GM21528 (cell line): Measurements from ENCODE around the gene GIT2.
A peak's percentile ranks its signal among the peaks of the same experiment; 100 is the strongest.
"Not testable (repeated sequence)": the region's sequence is repeated elsewhere in the genome, so short reads cannot be mapped to it uniquely, and the experiment has no call there.

Experiments
- ATAC-seq: cut with Tn5 transposase; IDR thresholded peaks from one replicate; pipeline ENCODE4 v1.9.1; 2021; ENCODE audit warnings: mild to moderate bottlenecking, moderate library complexity; ENCODE audit not compliant: unreplicated experiment, low FRiP score

GIT2 gene

GRCh38 chr12:109896188-109896587, 100.0 kb downstream of the GIT2 start:
- ATAC-seq: no peak

- no peak for ATAC-seq
Observed at GRCh38 chr12:109894939-109895338, 101.2 kb downstream of the GIT2 start.

DNA sequence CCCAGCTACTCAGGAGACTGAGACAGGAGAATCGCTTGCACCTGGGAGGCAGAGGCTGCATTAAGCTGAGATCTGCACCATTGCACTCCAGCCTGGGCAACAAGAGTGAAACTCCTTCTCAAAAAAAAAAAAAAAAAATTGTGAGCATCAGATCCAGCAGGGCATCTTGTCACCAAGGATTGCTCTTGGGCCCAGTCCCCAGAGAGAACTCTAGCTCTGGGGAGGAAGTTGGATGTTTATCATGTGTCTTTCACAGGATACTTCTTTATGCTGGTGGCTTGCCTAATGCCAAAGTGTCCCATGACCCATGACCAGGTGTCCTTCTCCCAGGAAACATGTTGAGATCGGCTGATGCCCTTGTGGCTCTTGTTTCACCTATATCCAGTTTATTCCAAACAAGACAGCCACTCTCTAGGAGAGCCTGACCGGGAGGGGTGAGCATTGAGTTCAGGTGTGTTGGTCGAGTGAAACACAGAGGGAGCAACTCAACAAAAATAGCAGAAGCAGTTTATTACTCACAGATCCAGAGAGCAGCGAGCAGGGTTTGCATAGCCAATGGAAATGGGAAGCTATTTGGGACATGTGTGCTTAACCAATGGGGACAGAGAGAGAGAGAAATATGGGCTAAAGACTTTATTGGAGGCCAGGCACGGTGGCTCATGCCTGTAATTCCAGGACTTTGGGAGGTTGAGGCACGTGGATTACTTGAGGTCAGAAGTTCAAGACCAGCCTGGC, 102.7 kb downstream of the GIT2 start:
- no peak for ATAC-seq

GRCh38 chr12:109892748-109893147, 103.4 kb downstream of the GIT2 start:
- ATAC-seq: peak; percentile 60

GRCh38 chr12:109892165-109892715, 103.9 kb downstream of the GIT2 start:
- ATAC-seq: no peak

DNA sequence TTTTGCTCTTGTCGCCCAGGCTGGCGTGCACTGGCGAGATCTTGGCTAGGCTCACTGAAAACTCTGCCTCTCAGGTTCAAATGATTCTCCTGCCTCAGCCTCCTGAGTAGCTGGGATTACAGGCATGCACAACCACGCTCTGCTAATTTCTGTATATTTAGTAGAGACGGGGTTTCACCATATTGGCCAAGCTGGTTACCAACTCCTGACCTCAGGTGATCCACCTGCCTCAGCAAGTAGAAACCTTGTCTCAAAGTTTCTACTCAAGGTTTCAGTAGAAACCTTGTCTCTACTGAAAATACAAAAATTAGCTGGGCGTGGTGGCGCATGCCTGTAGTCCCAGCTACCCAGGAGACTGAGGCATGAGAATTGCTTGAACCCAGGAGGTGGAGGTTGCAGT, 104.4 kb downstream of the GIT2 start:
- ATAC-seq: not testable (repeated sequence)

- no peak for ATAC-seq
Observed at GRCh38 chr12:109890620-109891170, 105.5 kb downstream of the GIT2 start.

- ATAC-seq: no peak
Observed at GRCh38 chr12:109888179-109889020, 107.8 kb downstream of the GIT2 start.

DNA sequence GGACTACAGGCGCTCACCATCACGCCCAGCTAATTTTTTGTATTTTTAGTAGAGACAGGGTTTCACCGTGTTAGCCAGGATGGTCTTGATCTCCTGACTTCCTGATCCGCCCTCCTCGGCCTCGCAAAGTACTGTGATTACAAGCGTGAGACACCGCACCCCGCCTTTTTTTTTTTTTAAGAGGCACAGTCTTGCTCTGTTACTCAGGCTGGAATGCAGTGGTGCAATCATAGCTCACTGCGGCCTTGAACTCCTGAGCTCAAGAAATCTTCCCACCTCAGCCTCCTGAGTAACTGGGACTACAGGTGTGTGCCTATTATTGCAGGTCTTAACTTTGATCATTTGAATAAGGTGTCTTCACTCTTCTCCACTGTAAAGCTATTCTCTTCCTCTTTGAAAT, 110.6 kb downstream of the GIT2 start:
- ATAC-seq: no peak

DNA sequence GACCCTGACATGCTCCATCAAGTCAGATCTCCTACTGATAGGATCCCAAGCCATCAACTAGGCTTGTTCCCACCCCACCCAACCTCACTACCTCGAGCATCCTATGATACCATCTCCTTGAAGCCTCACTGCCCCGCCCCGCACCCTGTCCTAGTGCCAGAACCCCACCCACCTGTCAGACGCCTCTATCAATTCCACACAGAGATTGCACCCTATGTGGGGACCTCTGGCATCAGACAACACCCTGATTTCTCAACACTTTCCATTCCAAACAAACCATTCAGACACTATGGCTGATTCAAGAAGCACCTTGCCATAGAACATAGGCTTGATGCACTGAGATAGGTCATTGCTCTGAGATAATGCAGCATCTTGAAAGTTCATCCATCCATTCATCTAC, 112.7 kb downstream of the GIT2 start:
- no peak for ATAC-seq

DNA sequence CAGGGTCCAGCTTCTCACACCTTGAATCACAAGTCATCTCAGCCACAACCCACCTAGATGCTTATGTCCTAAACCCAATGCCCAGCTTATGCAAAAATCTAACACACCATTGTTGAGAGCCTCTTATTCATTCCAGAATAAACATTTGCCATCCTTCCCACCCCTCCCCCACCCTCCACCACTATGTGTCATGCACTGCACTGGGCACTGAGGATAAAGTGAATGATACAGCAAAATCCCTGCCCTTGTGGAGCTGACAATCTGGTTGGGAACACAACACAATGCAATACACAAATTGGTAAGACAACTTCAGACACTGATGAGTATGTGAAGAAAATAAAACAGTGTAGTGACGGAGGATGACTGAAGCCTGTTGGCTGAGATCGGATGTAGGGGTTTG, 114.4 kb downstream of the GIT2 start:
- ATAC-seq: no peak

DNA sequence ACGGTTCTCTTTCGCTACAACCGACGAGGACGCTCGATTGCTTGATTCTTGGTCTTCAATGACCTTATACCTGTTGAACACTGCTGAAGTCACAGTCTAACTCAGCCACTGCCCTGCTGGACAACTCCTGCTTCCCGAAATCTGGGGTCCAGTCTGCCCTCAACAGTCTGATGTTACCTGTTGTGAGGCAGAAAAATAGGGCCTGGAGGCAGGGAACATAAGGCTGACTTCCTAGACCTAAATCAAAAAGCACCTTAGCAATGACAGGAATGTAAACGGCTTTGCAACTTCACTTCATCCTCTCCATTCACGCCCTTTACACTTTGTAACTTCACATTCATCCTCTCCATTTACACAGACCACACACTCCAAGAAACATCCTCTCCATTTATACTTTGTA, 115.2 kb downstream of the GIT2 start:
- ATAC-seq: no peak

GRCh38 chr12:109880043-109880931, 115.9 kb downstream of the GIT2 start, which contains the start of gene GLTP:
Gene GLTP, minus strand, starts transcription at chr12:109880541. Its CDS starts 167 bp downstream, at chr12:109880374.
- ATAC-seq: peak; percentile 93
